BJ (cell line): Measurements from ENCODE around the gene AATK. TPM values are rescaled to one million over a fixed set of nuclear protein-coding genes. Genes with fewer than 3 reads are reported as not detected.
A peak's percentile ranks its signal among the peaks of the same experiment; 100 is the strongest.

Source experiments
- CTCF ChIA-PET: fragments of 350-600 bp; formaldehyde crosslinking; extraction: SDS; loops from one replicate; lab custom pipeline; 2021; ENCODE audit warnings: antibody characterized with exemption, inconsistent platforms; lab: Yijun Ruan, JAX
- POLR2A ChIA-PET: fragments of 300-600 bp; sonication (Branson Sonifier 250); formaldehyde crosslinking; extraction: SDS; loops from one replicate; lab custom pipeline; 2021; ENCODE audit warnings: antibody characterized with exemption; lab: Charles Lee
- DNase-seq: peaks from one replicate; pipeline ENCODE4 v3.0.0-alpha.2; 2011; ENCODE audit warnings: low read depth
- H3K27me3 ChIP-seq: 2 replicates; pipeline ENCODE4 v1.6.0; 2011; ENCODE audit warnings: low read length; ENCODE audit not compliant: control insufficient read depth, insufficient read depth
- H3K36me3 ChIP-seq: 2 replicates; pipeline ENCODE4 v1.5.1; 2011; ENCODE audit warnings: low read length; ENCODE audit not compliant: control insufficient read depth, insufficient read depth
- H3K4me3 ChIP-seq: 2 replicates; pipeline ENCODE4 v1.5.1; 2011; ENCODE audit warnings: low read depth, mild to moderate bottlenecking, control low read depth, low read length
- polyA minus RNA-seq: library from RNA; depleted of rRNA, polyadenylated mRNA; stranded (reverse); fragments of >200 nt; gene quantifications from 2 replicates; pipeline ENCODE4 v1.2.3, GENCODE V29; 2011; rRNA and poly(A)+ RNA removed
- polyA plus RNA-seq: library from polyadenylated mRNA; depleted of rRNA; stranded (reverse); fragments of >200 nt; gene quantifications from 2 replicates; pipeline ENCODE4 v1.2.3, GENCODE V29; 2011; rRNA removed
- TF ChIP-seq, protein P1 (sequence below): IDR thresholded peaks from 2 replicates; pipeline ENCODE4 v1.5.1; 2011; ENCODE audit warnings: low read depth, mild to moderate bottlenecking, control low read depth, inconsistent platforms, low read length, moderate library complexity; ENCODE audit not compliant: insufficient read depth

AATK gene, protein sequence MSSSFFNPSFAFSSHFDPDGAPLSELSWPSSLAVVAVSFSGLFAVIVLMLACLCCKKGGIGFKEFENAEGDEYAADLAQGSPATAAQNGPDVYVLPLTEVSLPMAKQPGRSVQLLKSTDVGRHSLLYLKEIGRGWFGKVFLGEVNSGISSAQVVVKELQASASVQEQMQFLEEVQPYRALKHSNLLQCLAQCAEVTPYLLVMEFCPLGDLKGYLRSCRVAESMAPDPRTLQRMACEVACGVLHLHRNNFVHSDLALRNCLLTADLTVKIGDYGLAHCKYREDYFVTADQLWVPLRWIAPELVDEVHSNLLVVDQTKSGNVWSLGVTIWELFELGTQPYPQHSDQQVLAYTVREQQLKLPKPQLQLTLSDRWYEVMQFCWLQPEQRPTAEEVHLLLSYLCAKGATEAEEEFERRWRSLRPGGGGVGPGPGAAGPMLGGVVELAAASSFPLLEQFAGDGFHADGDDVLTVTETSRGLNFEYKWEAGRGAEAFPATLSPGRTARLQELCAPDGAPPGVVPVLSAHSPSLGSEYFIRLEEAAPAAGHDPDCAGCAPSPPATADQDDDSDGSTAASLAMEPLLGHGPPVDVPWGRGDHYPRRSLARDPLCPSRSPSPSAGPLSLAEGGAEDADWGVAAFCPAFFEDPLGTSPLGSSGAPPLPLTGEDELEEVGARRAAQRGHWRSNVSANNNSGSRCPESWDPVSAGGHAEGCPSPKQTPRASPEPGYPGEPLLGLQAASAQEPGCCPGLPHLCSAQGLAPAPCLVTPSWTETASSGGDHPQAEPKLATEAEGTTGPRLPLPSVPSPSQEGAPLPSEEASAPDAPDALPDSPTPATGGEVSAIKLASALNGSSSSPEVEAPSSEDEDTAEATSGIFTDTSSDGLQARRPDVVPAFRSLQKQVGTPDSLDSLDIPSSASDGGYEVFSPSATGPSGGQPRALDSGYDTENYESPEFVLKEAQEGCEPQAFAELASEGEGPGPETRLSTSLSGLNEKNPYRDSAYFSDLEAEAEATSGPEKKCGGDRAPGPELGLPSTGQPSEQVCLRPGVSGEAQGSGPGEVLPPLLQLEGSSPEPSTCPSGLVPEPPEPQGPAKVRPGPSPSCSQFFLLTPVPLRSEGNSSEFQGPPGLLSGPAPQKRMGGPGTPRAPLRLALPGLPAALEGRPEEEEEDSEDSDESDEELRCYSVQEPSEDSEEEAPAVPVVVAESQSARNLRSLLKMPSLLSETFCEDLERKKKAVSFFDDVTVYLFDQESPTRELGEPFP (N-terminal part only)
- polyA plus RNA-seq (0.13 and 0.29 TPM in 2 replicates), polyA minus RNA-seq (0.21 TPM in 1 of 2 replicates, not detected in the other)

- ChIA-PET CTCF (no interaction called here), POLR2A (no interaction called here)
- H3K4me3 ChIP-seq, result peak within 1 kb of the TSS; percentile 23
- H3K27me3 ChIP-seq, result peaks cover 24% of the 10 kb centered on the region
- DNase-seq, result no peak
- TF ChIP-seq, protein P1, sequence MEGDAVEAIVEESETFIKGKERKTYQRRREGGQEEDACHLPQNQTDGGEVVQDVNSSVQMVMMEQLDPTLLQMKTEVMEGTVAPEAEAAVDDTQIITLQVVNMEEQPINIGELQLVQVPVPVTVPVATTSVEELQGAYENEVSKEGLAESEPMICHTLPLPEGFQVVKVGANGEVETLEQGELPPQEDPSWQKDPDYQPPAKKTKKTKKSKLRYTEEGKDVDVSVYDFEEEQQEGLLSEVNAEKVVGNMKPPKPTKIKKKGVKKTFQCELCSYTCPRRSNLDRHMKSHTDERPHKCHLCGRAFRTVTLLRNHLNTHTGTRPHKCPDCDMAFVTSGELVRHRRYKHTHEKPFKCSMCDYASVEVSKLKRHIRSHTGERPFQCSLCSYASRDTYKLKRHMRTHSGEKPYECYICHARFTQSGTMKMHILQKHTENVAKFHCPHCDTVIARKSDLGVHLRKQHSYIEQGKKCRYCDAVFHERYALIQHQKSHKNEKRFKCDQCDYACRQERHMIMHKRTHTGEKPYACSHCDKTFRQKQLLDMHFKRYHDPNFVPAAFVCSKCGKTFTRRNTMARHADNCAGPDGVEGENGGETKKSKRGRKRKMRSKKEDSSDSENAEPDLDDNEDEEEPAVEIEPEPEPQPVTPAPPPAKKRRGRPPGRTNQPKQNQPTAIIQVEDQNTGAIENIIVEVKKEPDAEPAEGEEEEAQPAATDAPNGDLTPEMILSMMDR, result no peak
- H3K36me3 ChIP-seq, result no peaks in the 10 kb centered on the region
These were observed at the start of gene AATK for GRCh38 chr17:81166033-81166492. Gene AATK (minus strand): TSS chr17:81166221. CDS start chr17:81165992, 229 bp downstream.

DNA sequence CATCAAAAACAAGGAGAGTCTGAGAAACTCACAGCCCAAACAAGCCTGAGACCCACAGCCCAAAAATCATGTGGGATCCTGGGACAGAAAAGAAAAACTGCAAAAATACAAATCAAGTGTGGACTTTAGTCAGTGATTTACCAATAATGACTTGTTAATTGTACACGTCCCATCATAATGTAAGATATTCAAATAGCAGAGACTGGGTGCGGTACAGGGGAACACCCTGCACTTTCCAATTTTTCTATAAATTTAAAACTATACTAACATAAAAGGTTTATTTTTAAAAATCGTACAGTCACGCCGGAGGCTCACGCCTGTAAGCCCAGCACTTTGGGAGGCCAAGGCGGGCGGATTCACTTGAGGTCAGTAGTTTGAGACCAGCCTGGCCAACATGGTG is 48.0 kb upstream of the AATK start:
- ChIA-PET POLR2A (no interaction called here), CTCF (no interaction called here)
- Histone ChIP-seq H3K27me3 (no peaks in the 10 kb centered on the region), H3K4me3 (no peak overlapping the region), H3K36me3 (no peaks in the 10 kb centered on the region; the same call in 1 of the 2 replicates)
- DNase-seq, result no peak
- TF ChIP-seq, protein P1, result no peak

DNA sequence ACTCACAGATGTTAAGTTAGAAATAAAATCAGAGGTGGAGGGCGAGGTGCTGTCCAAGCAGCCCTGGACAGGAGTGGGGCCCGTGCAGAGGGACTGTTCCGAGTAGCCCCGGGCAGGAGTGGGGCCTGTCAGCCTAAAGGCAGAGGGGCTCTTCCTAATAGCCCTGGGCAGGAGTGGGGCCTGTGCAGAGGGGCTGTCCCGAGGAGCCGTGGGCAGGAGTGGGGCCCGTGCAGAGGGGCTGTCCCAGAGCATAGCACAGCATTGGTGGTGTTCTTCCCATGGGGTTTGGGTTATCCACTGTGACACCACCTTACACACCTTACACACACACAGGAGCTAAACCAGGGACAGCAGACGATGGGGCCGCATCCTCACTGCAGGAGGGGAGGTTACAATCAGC is 46.3 kb upstream of the AATK start:
- POLR2A ChIA-PET, result no interaction called here
- DNase-seq, result no peak
- CTCF ChIA-PET, result interaction anchor here (1.5 kb wide), 1 partner anchor 12 kb away, joined by 5 read pairs; no protein-coding TSS in a partner anchor
- no peaks in the 10 kb centered on the region; the same call in 1 of the 2 replicates for H3K36me3 ChIP-seq
- H3K27me3 ChIP-seq, result no peaks in the 10 kb centered on the region
- TF ChIP-seq, protein P1, result no peak
- no peak overlapping the region for H3K4me3 ChIP-seq

DNA sequence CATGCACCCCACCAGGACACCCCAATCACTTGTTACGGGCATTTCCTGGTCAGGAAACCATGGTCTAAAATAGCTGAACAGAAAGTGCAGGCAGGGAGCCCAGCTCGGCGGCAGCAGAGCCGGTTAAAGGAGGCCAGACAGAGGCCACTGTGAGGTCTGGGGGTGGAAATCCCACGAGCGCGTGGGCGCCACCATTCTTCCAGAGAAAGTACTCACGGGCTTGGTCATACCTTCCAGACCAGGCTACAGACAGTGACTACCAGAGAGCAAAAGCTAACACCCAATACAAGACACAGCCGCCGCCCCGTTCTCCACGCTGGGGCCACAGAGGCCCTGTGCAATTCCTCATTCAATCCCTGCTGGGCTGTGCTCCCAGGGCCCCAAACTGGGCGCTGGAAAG is 44.8 kb upstream of the AATK start:
- Histone ChIP-seq H3K36me3 (no peaks in the 10 kb centered on the region; the same call in 1 of the 2 replicates), H3K27me3 (no peaks in the 10 kb centered on the region), H3K4me3 (no peak overlapping the region)
- POLR2A ChIA-PET, result no interaction called here
- CTCF ChIA-PET, result interaction anchor here (1.7 kb wide), 1 partner anchor 68 kb away, joined by 6 read pairs; no protein-coding TSS in a partner anchor
- no peak for DNase-seq
- TF ChIP-seq, protein P1, result no peak
